ENCODE results near the gene EP400. TPM values are rescaled to one million over a fixed set of nuclear protein-coding genes. Genes with fewer than 3 reads are reported as not detected.

The EP400 gene
- total and polyA plus RNA-seq, 8 donors, result 33.5 to 49.9 (median 41.4) TPM

GRCh38 chr12:132061197-132061596 is 111.5 kb downstream of the EP400 start:
- intact Hi-C loops (cut with DNase I), result no loop called here
- no peak overlapping the region for H3K27ac ChIP-seq
- H3K4me3 ChIP-seq, result no peak overlapping the region
- TF ChIP-seq CTCF (IDR thresholded peaks at IDR 0.05), result no peak
- DNase-seq (no peak), ATAC-seq (no peak)
- no peaks in the 10 kb centered on the region for H3K9me3 ChIP-seq
- peaks cover 0 to 8% of the 10 kb centered on the region in 2 donors for H3K4me1 ChIP-seq
- H3K27me3 ChIP-seq, result no peaks in the 10 kb centered on the region
- H3K36me3 ChIP-seq, result peaks cover 0 to 99% of the 10 kb centered on the region in 2 donors

GRCh38 chr12:132061641-132062430 is 112.1 kb downstream of the EP400 start:
- Histone ChIP-seq H3K36me3 (peaks cover 0 to 99% of the 10 kb centered on the region in 2 donors), H3K27me3 (no peaks in the 10 kb centered on the region), H3K27ac (no peak overlapping the region), H3K9me3 (no peaks in the 10 kb centered on the region), H3K4me3 (no peak overlapping the region), H3K4me1 (peaks cover 0 to 13% of the 10 kb centered on the region in 2 donors)
- no peak for TF ChIP-seq CTCF (IDR thresholded peaks at IDR 0.05)
- no peak for ATAC-seq
- intact Hi-C loops (cut with DNase I), result no loop called here
- DNase-seq, result no peak

GRCh38 chr12:132062481-132062880 is 112.7 kb downstream of the EP400 start:
- no peaks in the 10 kb centered on the region for H3K9me3 ChIP-seq
- H3K4me3 ChIP-seq, result no peak overlapping the region
- H3K4me1 ChIP-seq, result peaks cover 0 to 13% of the 10 kb centered on the region in 2 donors
- no peak for DNase-seq
- intact Hi-C loops (cut with DNase I), result no loop called here
- H3K36me3 ChIP-seq, result peaks cover 0 to 99% of the 10 kb centered on the region in 2 donors
- TF ChIP-seq CTCF (IDR thresholded peaks at IDR 0.05), result no peak
- ATAC-seq, result no peak
- H3K27me3 ChIP-seq, result no peaks in the 10 kb centered on the region
- no peak overlapping the region for H3K27ac ChIP-seq

DNA sequence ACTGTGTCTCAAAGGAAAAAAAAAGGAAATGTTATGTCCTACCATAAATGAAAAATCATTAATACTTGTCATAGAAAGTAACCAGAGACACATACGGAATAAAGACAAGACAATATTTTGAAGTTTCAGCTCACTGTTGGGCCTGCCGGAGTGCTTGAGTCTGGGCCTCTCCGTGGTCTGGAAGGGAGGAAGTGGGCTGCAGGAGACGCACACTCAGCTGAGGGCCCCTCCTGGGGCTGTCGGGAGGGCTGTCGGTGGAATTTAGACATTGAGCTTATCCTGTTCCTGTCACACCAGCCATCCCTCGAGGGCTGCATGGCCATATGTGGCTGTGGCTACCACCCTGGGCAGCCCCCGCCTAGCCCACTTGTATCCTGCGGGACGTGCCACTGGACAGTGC is 113.7 kb downstream of the EP400 start:
- Histone ChIP-seq H3K4me3 (no peak overlapping the region), H3K27me3 (no peaks in the 10 kb centered on the region), H3K27ac (no peak overlapping the region), H3K36me3 (peaks cover 0 to 99% of the 10 kb centered on the region in 2 donors), H3K9me3 (no peaks in the 10 kb centered on the region), H3K4me1 (peaks cover 0 to 13% of the 10 kb centered on the region in 2 donors)
- no peak for TF ChIP-seq CTCF (IDR thresholded peaks at IDR 0.05)
- no peak for ATAC-seq
- DNase-seq, result no peak
- intact Hi-C loops (cut with DNase I), result no loop called here

- intact Hi-C loops (cut with DNase I), result no loop called here
- H3K27me3 ChIP-seq, result no peaks in the 10 kb centered on the region
- ATAC-seq (no peak), DNase-seq (no peak)
- H3K27ac ChIP-seq, result no peak overlapping the region
- H3K9me3 ChIP-seq, result no peaks in the 10 kb centered on the region
- peaks cover 0 to 99% of the 10 kb centered on the region in 2 donors for H3K36me3 ChIP-seq
- peaks cover 0 to 13% of the 10 kb centered on the region in 2 donors for H3K4me1 ChIP-seq
- no peak overlapping the region for H3K4me3 ChIP-seq
- no peak for TF ChIP-seq CTCF (IDR thresholded peaks at IDR 0.05)
Observed at GRCh38 chr12:132064631-132065030, 114.9 kb downstream of the EP400 start.
